Measurements from ENCODE around the gene PPP1R26. TPM values are rescaled to one million over a fixed set of nuclear protein-coding genes. Genes with fewer than 3 reads are reported as not detected.
"Not testable (repeated sequence)": the region's sequence is repeated elsewhere in the genome, so short reads cannot be mapped to it uniquely, and the experiment has no call there.

PPP1R26 gene
- total RNA-seq, 2 donors from 2014 or later = 0.14 to 0.54 TPM

DNA sequence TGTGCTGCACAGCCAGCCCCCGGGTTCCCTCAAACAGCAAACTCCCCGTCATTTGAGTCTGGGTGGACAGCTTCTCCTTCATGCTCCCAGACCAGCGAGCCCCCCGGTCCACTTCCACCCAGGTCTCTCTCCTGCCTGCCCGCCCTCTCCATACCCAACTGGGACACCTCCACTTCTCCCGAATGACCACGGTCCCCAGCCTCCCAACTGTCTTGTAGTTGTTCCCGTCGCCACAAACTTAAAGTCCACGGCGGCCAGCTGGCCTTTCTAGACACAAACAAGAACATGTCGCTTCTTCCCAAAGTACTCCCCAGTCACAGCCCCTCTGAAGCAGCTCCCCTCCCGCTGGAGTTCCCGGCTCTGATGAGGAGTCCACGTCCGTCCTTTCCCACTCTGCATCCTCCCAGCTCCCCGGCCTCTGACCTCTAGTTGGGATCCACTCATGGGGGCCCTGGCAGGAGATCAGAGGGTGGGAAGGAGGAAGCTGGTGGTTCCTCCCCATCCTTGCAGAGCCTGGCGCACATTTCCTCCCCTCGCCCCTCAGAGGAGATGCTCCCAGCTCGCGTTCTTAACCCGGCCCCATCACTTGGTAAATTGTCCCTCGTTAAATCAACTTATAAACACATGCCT, 24.1 kb upstream of the PPP1R26 start:
- H3K36me3 Mint-ChIP-seq = no peaks in the 10 kb centered on the region
- H3K27ac Mint-ChIP-seq = no peak overlapping the region
- DNase-seq (ENCODE audit: low spot score in 2 of 2) (no peak), ATAC-seq (no peak)
- peaks cover 0 to 3% of the 10 kb centered on the region in 2 donors for H3K9me3 Mint-ChIP-seq

DNA sequence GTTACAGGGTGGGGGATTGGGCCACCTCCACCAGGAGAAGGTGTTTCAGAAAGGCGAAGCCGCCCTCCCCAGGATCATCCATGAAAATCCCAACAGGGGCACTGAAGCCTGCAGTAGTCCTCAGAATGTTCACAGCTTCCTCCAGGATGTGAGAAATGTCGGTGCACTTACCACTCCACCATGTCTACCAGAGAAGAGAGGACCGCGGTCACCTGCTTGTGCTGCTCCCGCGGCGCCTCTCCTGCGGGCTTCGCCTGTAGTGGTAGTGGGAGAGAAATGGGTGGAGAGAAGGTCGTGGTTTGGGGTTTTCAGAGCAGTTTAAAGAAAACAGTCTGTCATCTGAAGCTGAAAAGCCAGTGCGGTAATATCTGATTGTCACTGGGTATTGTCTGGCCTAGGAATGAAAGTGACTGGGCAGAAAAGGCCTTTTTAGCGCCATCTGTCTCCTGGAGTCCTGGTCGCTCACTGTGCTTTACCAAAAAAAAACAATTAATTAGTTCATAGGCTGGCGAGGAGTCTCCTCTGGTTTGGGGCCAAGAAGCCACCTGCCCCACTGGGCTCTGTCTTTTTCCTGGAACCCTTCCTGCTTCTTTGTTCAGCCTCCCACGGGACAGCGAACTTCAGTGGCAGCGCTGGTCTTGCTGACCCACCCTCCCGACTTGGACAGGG, 23.0 kb upstream of the PPP1R26 start:
- H3K27ac Mint-ChIP-seq = no peak overlapping the region
- H3K9me3 Mint-ChIP-seq = peaks cover 0 to 3% of the 10 kb centered on the region in 2 donors
- ATAC-seq (no peak), DNase-seq (ENCODE audit: low spot score in 2 of 2) (no peak)
- no peaks in the 10 kb centered on the region for H3K36me3 Mint-ChIP-seq

GRCh38 chr9:135458478-135458877, 21.1 kb upstream of the PPP1R26 start:
- H3K36me3 Mint-ChIP-seq; H3K9me3 Mint-ChIP-seq; H3K27ac Mint-ChIP-seq; DNase-seq (ENCODE audit: low spot score in 2 of 2); ATAC-seq: not testable (repeated sequence)

DNA sequence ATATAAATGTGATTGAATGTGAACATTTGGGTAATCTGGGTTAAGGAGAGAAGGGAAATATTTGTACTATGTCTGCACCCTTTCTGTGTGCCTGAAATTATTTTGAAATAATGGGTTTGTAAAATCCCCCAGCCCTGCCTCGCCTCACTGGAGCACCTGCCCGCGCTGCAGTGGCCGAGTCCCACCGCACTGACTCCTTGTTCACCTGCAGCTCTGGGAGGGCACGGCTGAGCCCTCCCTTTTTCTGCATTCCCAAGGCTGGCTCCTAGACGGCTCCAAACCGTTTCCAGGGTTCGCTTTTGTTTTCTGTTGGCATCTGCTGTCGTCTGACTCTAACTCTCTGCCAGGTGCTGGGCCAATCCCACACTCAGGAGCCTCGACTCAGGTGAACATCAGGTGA, 17.6 kb upstream of the PPP1R26 start:
- Mint-ChIP-seq H3K9me3 (peaks cover 0 to 3% of the 10 kb centered on the region in 2 donors), H3K27ac (no peak overlapping the region), H3K36me3 (no peaks in the 10 kb centered on the region)
- DNase-seq (ENCODE audit: low spot score in 2 of 2) = no peak
- no peak for ATAC-seq

GRCh38 chr9:135463140-135463539, 16.4 kb upstream of the PPP1R26 start:
- Mint-ChIP-seq H3K36me3 (no peaks in the 10 kb centered on the region), H3K27ac (no peak overlapping the region), H3K9me3 (peaks cover 0 to 3% of the 10 kb centered on the region in 2 donors)
- no peak for ATAC-seq
- DNase-seq (ENCODE audit: low spot score in 2 of 2) = no peak

GRCh38 chr9:135464181-135464580, 15.4 kb upstream of the PPP1R26 start:
- no peak overlapping the region for H3K27ac Mint-ChIP-seq
- no peak for ATAC-seq
- no peak for DNase-seq (ENCODE audit: low spot score in 2 of 2)
- no peaks in the 10 kb centered on the region for H3K36me3 Mint-ChIP-seq
- H3K9me3 Mint-ChIP-seq = no peaks in the 10 kb centered on the region

DNA sequence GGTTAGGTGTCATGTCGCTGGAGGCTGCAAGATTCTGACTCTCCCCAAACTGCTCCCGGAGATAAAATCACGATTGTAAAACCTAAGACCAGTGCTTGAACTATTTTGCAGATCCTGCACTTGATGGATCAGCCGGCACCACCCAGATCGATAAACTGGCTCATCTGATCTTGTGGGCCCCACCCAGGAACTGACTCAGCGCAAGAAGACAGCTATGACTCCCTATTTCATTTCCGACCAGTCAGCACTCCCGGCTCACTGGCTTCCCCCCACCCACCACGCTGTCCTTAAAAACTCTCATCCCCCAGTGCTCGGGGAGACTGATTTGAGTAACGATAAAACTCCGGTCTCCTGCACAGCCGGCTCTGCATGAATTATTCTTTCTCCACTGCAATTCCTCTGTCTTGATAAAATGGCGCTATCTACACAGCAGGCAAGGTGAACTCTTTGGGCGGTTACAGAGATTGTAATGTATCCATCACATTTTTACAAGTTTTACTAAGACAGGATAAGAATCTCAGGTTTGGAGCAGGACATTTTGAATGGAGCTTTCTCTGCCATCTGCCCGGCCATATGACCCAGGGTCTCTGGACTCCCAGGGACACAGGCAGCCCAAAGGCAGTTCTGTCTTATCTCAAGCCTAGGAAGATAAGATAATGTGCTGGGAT, 10.6 kb upstream of the PPP1R26 start:
- ATAC-seq (peak; percentile 78 to 82), DNase-seq (ENCODE audit: low spot score in 2 of 2) (no peak)
- Mint-ChIP-seq H3K27ac (no peak overlapping the region), H3K36me3 (peaks cover 0 to 6% of the 10 kb centered on the region in 2 donors), H3K9me3 (no peaks in the 10 kb centered on the region)

- no peak overlapping the region for H3K27ac Mint-ChIP-seq
- DNase-seq (ENCODE audit: low spot score in 2 of 2) (no peak), ATAC-seq (no peak)
- H3K9me3 Mint-ChIP-seq = no peaks in the 10 kb centered on the region
- H3K36me3 Mint-ChIP-seq = peaks cover 0 to 6% of the 10 kb centered on the region in 2 donors
These were observed 7.6 kb upstream of the PPP1R26 start for GRCh38 chr9:135471791-135472640.

GRCh38 chr9:135473972-135474543, 5.5 kb upstream of the PPP1R26 start:
- Mint-ChIP-seq H3K36me3 (peaks cover 7 to 12% of the 10 kb centered on the region in 2 donors), H3K27ac (no peak overlapping the region), H3K9me3 (no peaks in the 10 kb centered on the region)
- ATAC-seq (no peak), DNase-seq (ENCODE audit: low spot score in 2 of 2) (no peak)

- no peaks in the 10 kb centered on the region for H3K9me3 Mint-ChIP-seq
- peaks cover 7 to 12% of the 10 kb centered on the region in 2 donors for H3K36me3 Mint-ChIP-seq
- no peak for DNase-seq (ENCODE audit: low spot score in 2 of 2)
- peak in 1 of 2 donors; percentile 55 for ATAC-seq
- no peak overlapping the region for H3K27ac Mint-ChIP-seq
These were observed 4.7 kb upstream of the PPP1R26 start for GRCh38 chr9:135474915-135475314.

DNA sequence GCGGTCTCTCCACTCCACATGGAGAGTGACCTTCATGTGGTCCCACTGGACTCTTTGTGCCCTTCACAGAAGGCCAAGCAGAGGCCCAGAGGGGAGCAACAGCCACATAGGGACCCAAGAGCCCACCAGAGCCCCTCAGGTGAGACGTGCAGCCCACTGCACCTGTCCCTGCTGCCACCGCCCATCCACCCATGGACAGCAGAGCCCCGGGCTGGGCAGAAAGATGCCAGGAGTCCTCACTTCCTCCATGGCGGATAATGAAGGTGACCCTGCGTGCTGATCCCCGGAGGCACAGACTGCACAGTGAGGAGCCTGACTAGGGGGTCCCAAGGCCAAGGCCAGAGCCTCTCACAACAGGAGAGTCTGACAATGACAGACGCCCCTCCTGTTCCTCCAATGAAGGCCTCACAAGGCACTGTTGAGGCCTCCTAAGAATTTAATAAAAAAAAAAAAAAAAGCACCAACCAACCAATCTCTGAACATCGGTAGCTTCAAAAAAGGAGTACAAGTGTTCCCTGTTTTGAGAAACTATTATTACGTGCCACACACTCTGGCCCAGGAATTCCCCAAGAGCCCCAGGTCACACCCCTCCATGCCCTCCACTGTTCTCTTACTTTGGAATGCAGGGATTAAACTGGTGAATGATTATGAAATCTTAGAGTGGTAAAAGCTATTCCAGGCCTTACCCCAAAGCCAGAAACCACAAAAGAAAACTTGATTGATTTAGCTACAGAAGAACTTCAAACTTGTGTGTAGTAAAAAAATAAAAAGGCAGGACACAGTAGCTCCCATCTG, 2.8 kb upstream of the PPP1R26 start:
- DNase-seq (ENCODE audit: low spot score in 2 of 2) (no peak), ATAC-seq (no peak)
- Mint-ChIP-seq H3K9me3 (no peaks in the 10 kb centered on the region), H3K27ac (no peak overlapping the region), H3K36me3 (peaks cover 5 to 7% of the 10 kb centered on the region in 2 donors)

DNA sequence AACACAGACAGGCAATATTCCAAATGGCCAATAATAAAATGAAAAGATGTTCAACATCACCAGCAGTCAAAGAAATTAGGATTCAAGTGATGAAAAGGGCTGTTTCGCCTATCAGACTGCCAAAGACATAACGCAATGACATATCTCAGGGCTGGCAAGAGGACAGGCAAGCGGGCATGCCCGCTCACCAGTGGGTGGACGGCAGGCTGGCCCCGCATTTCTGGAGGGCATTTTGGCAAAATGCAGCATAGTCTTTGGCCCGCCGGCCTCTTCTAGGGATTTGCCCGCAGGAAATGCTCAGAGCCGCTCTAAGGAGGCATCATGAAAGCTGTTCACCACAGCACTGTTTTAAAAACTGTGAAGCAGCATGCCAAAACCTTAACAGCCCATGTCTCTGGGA, 1.4 kb upstream of the PPP1R26 start:
- H3K9me3 Mint-ChIP-seq = no peaks in the 10 kb centered on the region
- ATAC-seq (no peak), DNase-seq (ENCODE audit: low spot score in 2 of 2) (no peak)
- H3K27ac Mint-ChIP-seq = no peak overlapping the region
- H3K36me3 Mint-ChIP-seq = peaks cover 5 to 7% of the 10 kb centered on the region in 2 donors

DNA sequence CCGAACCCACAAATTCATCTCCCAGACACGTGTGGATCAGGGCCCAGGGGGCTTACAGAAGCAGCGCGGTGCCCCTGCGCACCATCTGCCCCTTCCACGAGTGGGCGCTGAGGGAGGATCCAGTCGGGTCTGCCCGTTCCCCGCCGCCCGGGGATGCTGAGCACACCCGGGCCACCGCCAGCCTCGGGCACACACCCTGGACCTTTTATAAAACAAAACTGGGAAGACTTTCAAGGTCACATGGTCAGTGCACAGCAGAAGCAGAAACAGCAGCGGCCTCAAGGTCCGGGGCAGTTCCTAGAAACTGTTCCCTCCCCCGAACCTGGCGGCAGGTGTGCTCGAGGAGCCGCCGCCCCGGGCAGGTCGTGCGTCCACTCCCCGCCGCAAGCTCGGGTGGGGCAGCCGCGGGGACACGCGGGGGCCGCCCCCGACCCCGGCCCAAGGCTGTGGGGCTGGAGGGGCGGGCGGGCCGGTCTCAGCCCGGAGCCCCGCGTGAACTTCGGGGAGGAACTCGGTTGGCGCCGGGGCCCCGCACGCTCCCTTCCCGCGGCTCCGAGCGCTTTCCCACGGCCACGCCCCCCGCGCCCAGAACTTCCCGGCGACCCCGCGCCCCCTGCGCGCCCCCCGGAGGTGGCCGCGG, 633 bp upstream of the PPP1R26 start:
- peaks cover 5 to 7% of the 10 kb centered on the region in 2 donors for H3K36me3 Mint-ChIP-seq
- ATAC-seq = peak in 1 of 2 donors; percentile 21
- no peak for DNase-seq (ENCODE audit: low spot score in 2 of 2)
- H3K27ac Mint-ChIP-seq = no peak overlapping the region
- H3K9me3 Mint-ChIP-seq = no peaks in the 10 kb centered on the region

- Mint-ChIP-seq H3K9me3 (no peaks in the 10 kb centered on the region), H3K36me3 (peaks cover 5 to 7% of the 10 kb centered on the region in 2 donors), H3K27ac (no peak overlapping the region)
- DNase-seq (ENCODE audit: low spot score in 2 of 2) (no peak), ATAC-seq (peak in 1 of 2 donors; percentile 47)
These were observed 723 bp downstream of the PPP1R26 start for GRCh38 chr9:135480071-135480939.

- peak in 1 of 2 donors; percentile 16 for ATAC-seq
- DNase-seq (ENCODE audit: low spot score in 2 of 2) = no peak
These were observed 1.3 kb downstream of the PPP1R26 start for GRCh38 chr9:135480940-135481310.

More at GRCh38 chr9:135480940-135481310, 1.3 kb downstream of the PPP1R26 start:
- H3K27ac Mint-ChIP-seq = no peak overlapping the region
- peaks cover 5 to 7% of the 10 kb centered on the region in 2 donors for H3K36me3 Mint-ChIP-seq
- no peaks in the 10 kb centered on the region for H3K9me3 Mint-ChIP-seq
